Hepatocyte (in vitro differentiated cells): ENCODE results near the gene GUCY1A1. TPM values are rescaled to one million over a fixed set of nuclear protein-coding genes. Genes with fewer than 3 reads are reported as not detected.
A peak's percentile ranks its signal among the peaks of the same experiment; 100 is the strongest.

Source experiments
- DNase-seq: peaks from one replicate; pipeline ENCODE4 v3.0.0-alpha.2; 2016; ENCODE audit warnings: low spot score
- H2AFZ ChIP-seq: fragments of 200-600 bp; sonication (generic); 2 replicates; pipeline ENCODE4 v1.6.0; 2016; ENCODE audit warnings: antibody characterized with exemption, mild to moderate bottlenecking
- H3K27ac ChIP-seq: fragments of 200-600 bp; sonication (generic); 2 replicates; pipeline ENCODE4 v1.5.1; 2016; ENCODE audit warnings: mild to moderate bottlenecking
- H3K27me3 ChIP-seq: fragments of 200-600 bp; sonication (generic); 2 replicates; pipeline ENCODE4 v1.6.1; 2016
- H3K36me3 ChIP-seq: fragments of 200-600 bp; sonication (generic); replicated peaks from 2 replicates; pipeline ENCODE4 v1.5.1; 2016; ENCODE audit warnings: low read depth; ENCODE audit not compliant: insufficient read depth
- H3K4me1 ChIP-seq: fragments of 200-600 bp; sonication (generic); 2 replicates; pipeline ENCODE4 v1.5.1; 2016; ENCODE audit warnings: mild to moderate bottlenecking, moderate library complexity; ENCODE audit not compliant: insufficient read depth
- H3K4me2 ChIP-seq: fragments of 200-600 bp; sonication (generic); 2 replicates; pipeline ENCODE4 v1.6.0; 2016
- H3K4me3 ChIP-seq: fragments of 200-600 bp; sonication (generic); 2 replicates; pipeline ENCODE4 v1.5.1; 2016; ENCODE audit warnings: mild to moderate bottlenecking
- H3K79me2 ChIP-seq: fragments of 200-600 bp; sonication (generic); 2 replicates; pipeline ENCODE4 v1.6.0; 2017; ENCODE audit warnings: mild to moderate bottlenecking
- H3K9me2 ChIP-seq: fragments of 200-600 bp; sonication (generic); replicated peaks from 2 replicates; pipeline ENCODE4 v1.6.0; 2017; ENCODE audit warnings: mild to moderate bottlenecking; ENCODE audit not compliant: insufficient read depth
- H3K9me3 ChIP-seq: fragments of 200-600 bp; sonication (generic); 2 replicates; pipeline ENCODE4 v1.5.1; 2016; ENCODE audit warnings: low read depth, mild to moderate bottlenecking
- H4K20me1 ChIP-seq: fragments of 200-600 bp; sonication (generic); 2 replicates; pipeline ENCODE4 v1.6.0; 2016; ENCODE audit warnings: mild to moderate bottlenecking; ENCODE audit not compliant: insufficient read depth, poor library complexity, severe bottlenecking
- CTCF ChIP-seq: fragments of 200-600 bp; sonication (generic); IDR thresholded peaks from 2 replicates; pipeline ENCODE4 v1.5.1; 2016; ENCODE audit warnings: antibody characterized with exemption, mild to moderate bottlenecking; ENCODE audit not compliant: poor library complexity
- EZH2 ChIP-seq: fragments of 200-600 bp; sonication (generic); IDR thresholded peaks from 2 replicates; pipeline ENCODE4 v1.6.1; 2016; ENCODE audit warnings: antibody characterized with exemption, mild to moderate bottlenecking, borderline replicate concordance
- EZH2phosphoT487 ChIP-seq: fragments of 200-600 bp; sonication (generic); IDR thresholded peaks from one replicate; pipeline ENCODE4 v1.6.1; 2018; ENCODE audit warnings: antibody characterized with exemption, mild to moderate bottlenecking, low read depth, moderate library complexity; ENCODE audit not compliant: unreplicated experiment, severe bottlenecking
- WGBS: methylation state at CpG from one replicate; pipeline ENCODE4 v1.1.6; 2016; ENCODE audit warnings: low lambda C conversion rate; ENCODE audit errors: missing lambda C conversion rate; 5-methylcytosine and 5-hydroxymethylcytosine counted together
- polyA plus RNA-seq: library from polyadenylated mRNA; unstranded; fragments of >200 nt; fragmentation: Nextera tagmentation; extraction: Ambion mirVana; gene quantifications from 2 replicates; pipeline ENCODE4 v1.2.1, GENCODE V29; 2016
- total RNA-seq: library from RNA; depleted of rRNA; stranded (reverse); fragments of >200 nt; gene quantifications from 2 replicates; pipeline ENCODE4 v1.2.3, GENCODE V29; 2014

GUCY1A1 gene
- total and polyA plus RNA-seq, 2 experiments from 2014 or later, result 25.7 to 41.2 TPM

GRCh38 chr4:155667568-155668511 is 1.2 kb downstream of the GUCY1A1 start:
- WGBS, result 2% methylated on average over 47 of the region's 71 CpGs
- Histone ChIP-seq H3K27ac (peak overlapping the region; percentile 90), H3K36me3 (no peaks in the 10 kb centered on the region), H3K9me2 (no peaks in the 10 kb centered on the region), H3K4me3 (peak overlapping the region; percentile 85), H3K27me3 (no peaks in the 10 kb centered on the region), H3K9me3 (no peaks in the 10 kb centered on the region), H3K4me2 (peak overlapping the region; percentile 91), H4K20me1 (no peaks in the 10 kb centered on the region), H3K4me1 (peaks cover 12% of the 10 kb centered on the region), H2AFZ (peak overlapping the region; percentile 66), H3K79me2 (peaks cover 41% of the 10 kb centered on the region)
- peak; percentile 60 for DNase-seq
- no peak for TF ChIP-seq EZH2
- no peak for TF ChIP-seq EZH2phosphoT487
- TF ChIP-seq CTCF, result no peak

GRCh38 chr4:155668707-155669220 is 2.1 kb downstream of the GUCY1A1 start:
- Histone ChIP-seq H3K36me3 (no peaks in the 10 kb centered on the region), H3K27ac (peak overlapping the region; percentile 90), H3K4me3 (peak overlapping the region; percentile 85), H3K9me2 (no peaks in the 10 kb centered on the region), H2AFZ (no peak overlapping the region), H3K4me1 (peaks cover 12% of the 10 kb centered on the region), H3K27me3 (no peaks in the 10 kb centered on the region), H3K9me3 (no peaks in the 10 kb centered on the region), H3K4me2 (peak overlapping the region; percentile 91), H3K79me2 (peaks cover 49% of the 10 kb centered on the region), H4K20me1 (no peaks in the 10 kb centered on the region)
- no peak for DNase-seq
- 43% methylated on average over 9 of the region's 9 CpGs for WGBS
- TF ChIP-seq CTCF, result no peak
- TF ChIP-seq EZH2phosphoT487, result peak; percentile 15

GRCh38 chr4:155672342-155672741 is 5.7 kb downstream of the GUCY1A1 start:
- Histone ChIP-seq H3K27me3 (no peaks in the 10 kb centered on the region), H3K4me3 (no peak overlapping the region), H3K9me2 (no peaks in the 10 kb centered on the region), H2AFZ (no peak overlapping the region), H3K4me1 (peaks cover 28% of the 10 kb centered on the region), H3K79me2 (peaks cover 58% of the 10 kb centered on the region), H4K20me1 (no peaks in the 10 kb centered on the region), H3K9me3 (no peaks in the 10 kb centered on the region), H3K27ac (no peak overlapping the region), H3K36me3 (no peaks in the 10 kb centered on the region), H3K4me2 (peak overlapping the region; percentile 1)
- WGBS, result 37% methylated on average over 2 of the region's 2 CpGs
- DNase-seq, result no peak
- TF ChIP-seq EZH2phosphoT487 (no peak), CTCF (no peak), EZH2 (no peak)
